Measurements from ENCODE around the gene AGAP1.

- TF ChIP-seq POLR2A (IDR thresholded peaks at IDR 0.05) (no peak), CTCF (IDR thresholded peaks at IDR 0.05) (no peak)
Observed at GRCh38 chr2:235556086-235556485, 62.2 kb downstream of the AGAP1 start.

Data from right lobe of liver (tissue), 4 donors.